Right renal cortex interstitium (tissue), 3 donors: ENCODE data around the gene USP12. TPM values are rescaled to one million over a fixed set of nuclear protein-coding genes. Genes with fewer than 3 reads are reported as not detected.

Source experiments
- DNase-seq, 3 donors: peaks; one replicate each; pipeline ENCODE4 v3.0.0-alpha.2; 2013; ENCODE audit warnings: low read depth in 3 of 3, low spot score in 2 of 3
- polyA plus RNA-seq, 3 donors: library from polyadenylated mRNA; unstranded; fragments of 120-200 nt; gene quantifications; one replicate each; pipeline ENCODE4 v1.2.1, GENCODE V29; 2013; ENCODE audit not compliant: insufficient read length in 3 of 3

USP12 gene
- polyA plus RNA-seq, 3 donors, result 32.2 to 36.9 (median 35.5) TPM

GRCh38 chr13:27041341-27041740, 130.3 kb downstream of the USP12 start:
- DNase-seq, result no peak

- DNase-seq, result no peak
Observed at GRCh38 chr13:27040826-27041108, 130.8 kb downstream of the USP12 start.

- DNase-seq, result no peak
Observed at GRCh38 chr13:27039171-27039701, 132.4 kb downstream of the USP12 start.

- no peak for DNase-seq
Observed at GRCh38 chr13:27038323-27038722, 133.3 kb downstream of the USP12 start.

- no peak for DNase-seq
Observed at GRCh38 chr13:27037571-27037970, 134.0 kb downstream of the USP12 start.

GRCh38 chr13:27037171-27037570, 134.4 kb downstream of the USP12 start:
- no peak for DNase-seq

GRCh38 chr13:27036236-27036981, 135.2 kb downstream of the USP12 start:
- no peak for DNase-seq

GRCh38 chr13:27035892-27036235, 135.7 kb downstream of the USP12 start:
- no peak for DNase-seq

- DNase-seq, result no peak
Observed at GRCh38 chr13:27034678-27035111, 136.9 kb downstream of the USP12 start.

GRCh38 chr13:27028683-27029480, 142.7 kb downstream of the USP12 start:
- DNase-seq, result no peak

- no peak for DNase-seq
Observed at GRCh38 chr13:27027086-27027667, 144.4 kb downstream of the USP12 start.

- DNase-seq, result no peak
Observed at GRCh38 chr13:27026396-27026795, 145.2 kb downstream of the USP12 start.

GRCh38 chr13:27024776-27025492, 146.7 kb downstream of the USP12 start:
- DNase-seq, result no peak

- DNase-seq, result no peak
Observed at GRCh38 chr13:27024074-27024461, 147.5 kb downstream of the USP12 start.

- DNase-seq, result no peak
Observed at GRCh38 chr13:27023385-27024073, 148.1 kb downstream of the USP12 start.

- no peak for DNase-seq
Observed at GRCh38 chr13:27022571-27023311, 148.9 kb downstream of the USP12 start.

GRCh38 chr13:27020415-27020814, 151.2 kb downstream of the USP12 start:
- no peak for DNase-seq

GRCh38 chr13:27018882-27019281, 152.7 kb downstream of the USP12 start:
- no peak for DNase-seq

- no peak for DNase-seq
Observed at GRCh38 chr13:27018344-27018861, 153.2 kb downstream of the USP12 start.

- no peak for DNase-seq
Observed at GRCh38 chr13:27016875-27017274, 154.7 kb downstream of the USP12 start.
